Fibroblast of pulmonary artery (primary cell): Measurements from ENCODE around the gene TSSC4.
"Not testable (repeated sequence)": the region's sequence is repeated elsewhere in the genome, so short reads cannot be mapped to it uniquely, and the experiment has no call there.

Experiments
- DNase-seq: peaks from one replicate; pipeline ENCODE4 v3.0.0-alpha.2; 2010; ENCODE audit warnings: low read depth
- H3K4me3 ChIP-seq: replicated peaks from 2 replicates; pipeline ENCODE4 v1.5.1; 2011; ENCODE audit warnings: low read depth, mild to moderate bottlenecking, control low read depth, low read length, moderate library complexity
- CTCF ChIP-seq: IDR thresholded peaks from 2 replicates; pipeline ENCODE4 v1.5.1; 2011; ENCODE audit warnings: mild to moderate bottlenecking, control low read depth, low read length, inconsistent platforms; ENCODE audit errors: missing control alignments

Gene TSSC4

DNA sequence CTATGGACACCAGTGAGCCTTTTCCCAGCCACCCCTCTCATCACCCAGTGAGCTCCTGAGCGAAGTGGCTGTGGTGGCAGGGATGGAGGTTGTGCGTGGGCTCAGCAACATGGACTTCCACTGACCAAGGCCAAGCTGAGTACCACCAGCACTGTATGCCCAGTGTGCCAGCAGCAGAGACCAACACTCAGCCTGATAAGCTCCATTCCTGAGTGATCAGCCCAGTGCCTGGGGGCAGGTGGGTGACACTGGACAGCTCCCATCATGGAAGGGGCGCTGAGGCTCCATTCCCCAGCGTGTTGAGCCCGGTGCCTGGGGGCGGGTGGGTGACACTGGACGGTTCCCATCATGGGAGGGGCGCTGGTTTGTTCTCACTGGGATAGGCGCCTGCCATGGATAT, 41.0 kb upstream of the TSSC4 start:
- TF ChIP-seq CTCF: no peak
- no peak overlapping the region for H3K4me3 ChIP-seq
- no peak for DNase-seq

DNA sequence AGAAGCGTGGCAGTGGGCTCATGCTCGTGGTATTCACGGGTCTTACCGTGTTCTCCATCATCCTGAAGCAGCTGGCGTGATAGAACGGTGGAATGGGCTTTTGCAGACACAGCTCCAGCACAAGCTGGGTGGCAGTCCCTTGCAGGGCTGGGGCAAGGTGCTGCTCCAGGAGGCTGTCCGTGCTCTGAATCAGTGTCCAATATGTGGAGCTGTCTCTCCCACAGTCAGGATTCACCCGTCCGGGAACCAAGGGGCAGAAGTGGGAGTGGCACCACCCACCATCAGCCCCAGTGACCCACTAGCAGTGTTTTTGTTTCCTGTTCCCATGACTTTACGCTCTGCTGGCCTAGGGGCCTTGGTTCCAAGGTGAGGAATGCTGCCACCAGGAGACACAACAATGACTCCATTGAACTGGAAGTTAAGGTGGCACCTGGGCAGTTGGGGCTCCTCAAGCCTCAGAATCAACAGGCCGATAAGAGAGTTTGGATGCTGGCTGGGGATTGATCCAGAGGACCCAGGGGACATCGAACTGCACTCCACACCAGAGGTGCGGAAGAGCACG, 40.4 kb upstream of the TSSC4 start:
- no peak overlapping the region for H3K4me3 ChIP-seq
- no peak for DNase-seq
- no peak for TF ChIP-seq CTCF

DNA sequence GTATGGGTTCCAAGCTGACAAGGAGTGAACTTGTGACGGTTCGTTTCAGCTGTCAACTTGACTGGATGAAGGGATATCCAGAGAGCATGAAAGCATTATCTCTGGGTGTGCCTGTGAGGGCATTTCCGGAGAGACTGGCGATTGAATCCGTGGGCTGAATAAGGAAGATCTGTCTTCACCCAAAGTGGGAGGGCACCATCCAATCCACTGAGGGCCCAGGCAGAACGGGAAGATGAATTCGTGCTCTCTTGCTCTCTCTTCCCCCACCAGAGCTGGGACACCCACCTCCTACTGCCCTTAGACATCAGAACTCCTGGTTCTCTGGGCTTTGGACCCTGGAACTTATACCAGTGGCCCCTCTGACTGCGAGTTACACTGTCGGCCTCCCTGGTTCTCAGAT, 39.0 kb upstream of the TSSC4 start:
- TF ChIP-seq CTCF: no peak
- no peak overlapping the region for H3K4me3 ChIP-seq
- no peak for DNase-seq

DNA sequence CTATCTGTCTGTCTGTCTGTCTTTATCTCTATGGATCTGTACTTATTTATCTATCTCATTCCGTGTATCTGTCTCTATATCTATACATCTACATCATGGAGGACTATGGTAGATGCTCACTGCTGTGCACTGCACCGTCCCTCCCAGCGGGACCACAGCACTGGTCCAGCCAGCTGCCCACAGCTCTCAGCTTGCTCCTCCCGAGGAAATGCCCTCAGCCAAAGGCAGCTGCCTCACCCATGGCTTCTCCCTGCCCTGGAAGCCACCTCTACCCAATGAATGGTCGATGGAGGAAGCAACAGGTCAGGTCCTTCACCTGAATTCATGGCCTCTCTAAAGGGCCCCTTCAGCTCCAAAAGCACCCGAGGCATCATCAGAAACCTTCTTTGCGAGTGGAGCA, 38.1 kb upstream of the TSSC4 start:
- no peak for DNase-seq
- no peak overlapping the region for H3K4me3 ChIP-seq
- no peak for TF ChIP-seq CTCF

DNA sequence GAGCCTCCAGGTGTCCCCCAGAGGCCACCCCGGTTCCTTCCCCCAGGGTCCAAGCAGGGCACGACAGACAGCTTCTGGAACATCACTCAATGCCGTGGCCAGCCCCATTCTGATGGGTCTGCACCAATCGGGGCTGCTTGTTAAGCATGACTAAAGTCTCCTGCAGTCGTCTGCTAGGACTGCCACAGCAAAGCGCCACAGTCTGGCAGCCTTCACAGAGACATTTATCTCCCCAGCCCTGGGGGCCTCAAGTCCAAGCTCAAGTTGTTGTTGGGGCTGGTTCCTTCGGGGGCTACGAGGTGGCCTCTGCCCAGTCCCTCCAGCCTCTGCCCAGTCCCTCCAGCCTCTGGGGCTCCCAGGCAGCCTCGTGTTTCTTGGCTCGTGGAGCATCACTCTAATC, 37.4 kb upstream of the TSSC4 start:
- no peak for TF ChIP-seq CTCF
- H3K4me3 ChIP-seq: no peak overlapping the region
- no peak for DNase-seq

- TF ChIP-seq CTCF: no peak
- no peak for DNase-seq
- H3K4me3 ChIP-seq: no peak overlapping the region
Observed at GRCh38 chr11:2363577-2364370, 36.8 kb upstream of the TSSC4 start.

DNA sequence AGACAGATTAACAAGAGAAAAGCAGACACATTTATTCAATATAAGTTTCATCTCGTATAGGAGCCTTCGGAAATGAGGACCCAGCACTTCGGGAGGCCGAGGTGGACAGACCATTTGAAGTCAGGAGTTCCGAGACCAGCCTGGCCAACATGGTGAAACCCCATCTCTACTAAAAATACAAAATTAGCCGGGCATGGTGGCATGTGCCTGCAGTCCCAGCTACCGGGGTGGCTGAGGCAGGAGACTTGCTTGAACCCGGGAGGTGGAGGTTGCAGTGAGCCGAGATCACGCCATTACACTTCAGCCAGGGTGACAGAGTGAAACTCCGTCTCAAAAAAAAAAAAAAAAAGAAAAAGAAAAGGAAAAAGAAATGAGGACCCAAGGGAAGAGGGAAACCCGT, 36.2 kb upstream of the TSSC4 start:
- DNase-seq, H3K4me3 ChIP-seq: not testable (repeated sequence)
